Right atrium auricular region (tissue), 2 donors: Measurements from ENCODE around the gene MRPL2. TPM values are rescaled to one million over a fixed set of nuclear protein-coding genes. Genes with fewer than 3 reads are reported as not detected.

Experiments used
- DNase-seq: peaks from one replicate; pipeline ENCODE4 v3.0.0-alpha.2; 2019; ENCODE audit warnings: low spot score
- H3K27ac ChIP-seq, 2 donors: fragments of 200-600 bp; sonication (generic); 1 replicate in 1 of 2; 2 replicates in 1 of 2; pipeline ENCODE4 v1.5.1; 2016 to 2019
- H3K27me3 ChIP-seq, 2 donors: fragments of 200-600 bp; sonication (generic); one replicate each; pipeline versions ENCODE4 v1.5.1 to v1.6.0; 2017 to 2019
- H3K36me3 ChIP-seq: fragments of 200-600 bp; sonication (generic); one replicate; pipeline ENCODE4 v1.5.1; 2016
- H3K4me1 ChIP-seq, 2 donors: fragments of 200-600 bp; sonication (generic); one replicate each; pipeline versions ENCODE4 v1.5.1 to v1.6.0; 2017 to 2019
- H3K4me3 ChIP-seq, 2 donors: fragments of 200-600 bp; sonication (generic); 1 replicate in 1 of 2; 2 replicates in 1 of 2; pipeline ENCODE4 v1.5.1; 2017 to 2019; ENCODE audit warnings: mild to moderate bottlenecking in 1 of 2, moderate library complexity in 1 of 2
- H3K9me3 ChIP-seq, 2 donors: fragments of 200-600 bp; sonication (generic); one replicate each; pipeline ENCODE4 v1.5.1; 2019
- CTCF ChIP-seq, 2 donors: fragments of 200-600 bp; sonication (generic); IDR thresholded peaks; one replicate each; pipeline ENCODE4 v1.5.1; 2019; ENCODE audit warnings: antibody characterized with exemption in 2 of 2
- total RNA-seq, 2 donors: library from RNA; depleted of rRNA; stranded (reverse); fragments of >200 nt; gene quantifications; one replicate each; pipeline ENCODE4 v1.1.0, GENCODE V29; 2016

MRPL2 gene
- 10 to 100 TPM; 37.0 to 41.0 TPM for total RNA-seq

GRCh38 chr6:43059168-43060033, at the start of gene MRPL2, which contains the start of gene KLC4:
Gene MRPL2, minus strand, starts transcription at chr6:43059434. Its CDS starts 53 bp downstream, at chr6:43059381.
Gene KLC4, plus strand, starts transcription at chr6:43059631. Its CDS starts 1,705 bp downstream, at chr6:43061336.
- no peak for TF ChIP-seq CTCF (IDR thresholded peaks at IDR 0.05)
- H3K4me1 ChIP-seq: peaks cover 0 to 47% of the 10 kb centered on the region in 2 donors
- peaks cover 43% of the 10 kb centered on the region for H3K36me3 ChIP-seq
- H3K9me3 ChIP-seq: no peaks in the 10 kb centered on the region
- H3K27me3 ChIP-seq: no peaks in the 10 kb centered on the region
- peak within 1 kb of the TSS; percentile 94 to 95 for H3K27ac ChIP-seq
- H3K4me3 ChIP-seq: peak within 1 kb of the TSS; percentile 95 to 98
- DNase-seq: peak; percentile 99

GRCh38 chr6:43107344-43108062, 48.3 kb upstream of the MRPL2 start:
- no peak for TF ChIP-seq CTCF (IDR thresholded peaks at IDR 0.05)
- Histone ChIP-seq H3K9me3 (no peaks in the 10 kb centered on the region), H3K4me1 (no peaks in the 10 kb centered on the region), H3K27me3 (no peaks in the 10 kb centered on the region), H3K36me3 (no peaks in the 10 kb centered on the region), H3K27ac (no peak overlapping the region), H3K4me3 (no peak overlapping the region)
- no peak for DNase-seq

- H3K4me3 ChIP-seq: no peak overlapping the region
- no peak for DNase-seq
- TF ChIP-seq CTCF (IDR thresholded peaks at IDR 0.05): no peak
- no peaks in the 10 kb centered on the region for H3K36me3 ChIP-seq
- H3K9me3 ChIP-seq: no peaks in the 10 kb centered on the region
- no peaks in the 10 kb centered on the region for H3K27me3 ChIP-seq
- no peaks in the 10 kb centered on the region for H3K4me1 ChIP-seq
- H3K27ac ChIP-seq: no peak overlapping the region
Measured at GRCh38 chr6:43105538-43106222, 46.4 kb upstream of the MRPL2 start.

- Histone ChIP-seq H3K27me3 (no peaks in the 10 kb centered on the region), H3K4me3 (no peak overlapping the region), H3K4me1 (no peaks in the 10 kb centered on the region), H3K9me3 (no peaks in the 10 kb centered on the region), H3K27ac (no peak overlapping the region), H3K36me3 (no peaks in the 10 kb centered on the region)
- no peak for DNase-seq
- no peak for TF ChIP-seq CTCF (IDR thresholded peaks at IDR 0.05)
Measured at GRCh38 chr6:43103253-43103876, 44.1 kb upstream of the MRPL2 start.

- Histone ChIP-seq H3K4me1 (peaks cover 0 to 10% of the 10 kb centered on the region in 2 donors), H3K9me3 (no peaks in the 10 kb centered on the region), H3K27me3 (no peaks in the 10 kb centered on the region), H3K36me3 (no peaks in the 10 kb centered on the region), H3K4me3 (no peak overlapping the region), H3K27ac (no peak overlapping the region)
- TF ChIP-seq CTCF (IDR thresholded peaks at IDR 0.05): no peak
- no peak for DNase-seq
Measured at GRCh38 chr6:43101497-43101896, 42.3 kb upstream of the MRPL2 start.
